Colon (tissue), 2 donors: ENCODE results near the gene SHOX.
"Not testable (repeated sequence)": the region's sequence is repeated elsewhere in the genome, so short reads cannot be mapped to it uniquely, and the experiment has no call there.

Experiments used
- FAIRE-seq: peaks from 2 replicates; lab custom pipeline; 2012; peaks lifted over from hg19 to GRCh38; lab: Jason Lieb, UNC
- donor health status: control.
- donor health status: control.

The SHOX gene

DNA sequence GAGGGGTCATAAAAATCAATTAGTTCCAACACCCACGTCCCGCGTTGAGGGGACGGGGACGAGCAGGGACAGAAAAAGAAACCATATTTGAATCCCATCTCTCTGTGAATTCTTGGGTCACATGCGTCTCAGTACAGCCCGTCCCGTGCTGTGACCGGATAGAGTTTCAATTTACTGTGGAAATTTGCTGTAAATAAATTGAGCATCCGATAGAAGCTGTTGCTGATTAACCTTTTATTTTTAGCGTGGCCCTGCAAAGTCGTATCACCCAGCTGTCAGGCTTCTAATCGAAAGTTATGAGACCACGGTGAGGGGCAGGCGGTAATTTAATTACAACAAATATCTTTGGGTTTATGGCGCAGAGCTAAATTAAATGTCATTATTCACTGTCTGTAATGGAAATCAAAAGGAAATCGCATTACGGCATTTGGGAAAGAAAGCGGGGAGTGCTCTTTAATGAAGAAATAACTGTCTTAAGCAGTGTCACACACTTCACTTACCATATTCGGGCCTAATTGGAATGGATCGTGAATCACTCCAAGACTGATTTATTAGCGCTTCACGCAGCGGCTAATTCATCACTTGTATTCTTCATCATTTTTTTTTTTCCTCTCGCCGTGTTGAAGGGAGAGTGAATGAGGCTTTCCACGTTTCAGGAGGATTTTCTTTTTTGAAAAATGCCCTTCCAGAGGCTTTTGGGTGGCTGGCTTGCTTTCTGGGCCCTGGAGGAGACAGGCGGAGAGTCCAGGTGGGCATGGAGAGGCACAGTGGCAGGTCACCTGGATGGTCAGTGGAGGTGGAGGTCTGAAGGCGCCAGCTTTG lies 7.3 kb downstream of the SHOX start:
- FAIRE-seq = no peak

- FAIRE-seq = no peak
Measured at GRCh38 chrX:638482-639131, 8.0 kb downstream of the SHOX start.

GRCh38 chrX:639151-639550 lies 8.6 kb downstream of the SHOX start:
- no peak for FAIRE-seq

DNA sequence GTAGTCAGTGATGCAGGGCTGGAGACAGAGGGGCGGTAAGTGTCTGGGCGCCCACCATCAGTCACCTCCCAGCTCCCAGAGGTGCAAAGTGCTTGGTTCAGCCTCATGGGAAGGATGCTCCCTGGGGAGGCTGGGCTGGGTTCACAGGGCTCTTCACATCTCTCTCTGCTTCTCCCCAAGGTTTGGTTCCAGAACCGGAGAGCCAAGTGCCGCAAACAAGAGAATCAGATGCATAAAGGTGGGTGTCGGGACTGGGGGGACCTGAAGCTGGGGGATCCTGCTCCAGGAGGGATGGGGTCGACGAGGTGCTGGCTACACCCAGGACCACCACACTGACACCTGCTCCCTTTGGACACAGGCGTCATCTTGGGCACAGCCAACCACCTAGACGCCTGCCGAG lies 10.1 kb downstream of the SHOX start:
- FAIRE-seq = no peak

DNA sequence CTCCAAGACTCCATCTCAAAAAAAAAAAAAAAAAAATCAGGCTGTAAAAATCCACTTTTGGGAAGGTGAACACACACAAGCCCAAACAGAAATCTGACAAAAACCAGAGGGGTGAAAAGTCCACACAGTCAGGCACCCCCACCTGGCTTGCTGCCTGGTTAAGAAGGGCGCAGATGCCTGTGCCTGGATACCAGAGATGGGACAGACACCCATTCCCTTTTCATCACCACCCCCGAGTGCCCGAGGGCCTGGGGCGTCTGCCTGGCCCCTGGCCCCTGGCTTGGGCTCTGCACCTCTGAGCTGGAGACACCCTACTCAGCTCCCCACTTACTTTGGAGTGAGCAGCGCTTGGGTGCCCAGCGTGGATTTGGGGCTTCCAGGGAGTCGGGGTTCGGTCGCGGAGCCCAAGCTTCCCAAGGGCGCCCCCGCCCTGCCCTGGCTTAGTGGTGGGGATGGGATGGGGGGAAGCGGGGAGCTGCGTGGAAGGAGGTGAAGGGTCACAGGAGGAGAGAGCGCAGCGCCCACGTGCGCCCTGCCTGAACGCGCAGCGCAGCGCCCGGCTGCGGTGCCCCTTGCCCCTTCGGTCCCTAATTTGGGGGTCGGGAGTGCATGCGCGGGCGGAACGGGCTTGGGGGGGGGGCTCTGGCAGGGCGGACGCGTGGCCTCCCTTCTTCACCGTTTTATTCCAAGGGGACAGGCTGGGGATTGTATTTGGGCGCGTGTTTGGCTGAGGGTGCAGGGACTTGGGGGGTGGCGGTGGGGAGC lies 11.3 kb downstream of the SHOX start:
- FAIRE-seq = no peak

DNA sequence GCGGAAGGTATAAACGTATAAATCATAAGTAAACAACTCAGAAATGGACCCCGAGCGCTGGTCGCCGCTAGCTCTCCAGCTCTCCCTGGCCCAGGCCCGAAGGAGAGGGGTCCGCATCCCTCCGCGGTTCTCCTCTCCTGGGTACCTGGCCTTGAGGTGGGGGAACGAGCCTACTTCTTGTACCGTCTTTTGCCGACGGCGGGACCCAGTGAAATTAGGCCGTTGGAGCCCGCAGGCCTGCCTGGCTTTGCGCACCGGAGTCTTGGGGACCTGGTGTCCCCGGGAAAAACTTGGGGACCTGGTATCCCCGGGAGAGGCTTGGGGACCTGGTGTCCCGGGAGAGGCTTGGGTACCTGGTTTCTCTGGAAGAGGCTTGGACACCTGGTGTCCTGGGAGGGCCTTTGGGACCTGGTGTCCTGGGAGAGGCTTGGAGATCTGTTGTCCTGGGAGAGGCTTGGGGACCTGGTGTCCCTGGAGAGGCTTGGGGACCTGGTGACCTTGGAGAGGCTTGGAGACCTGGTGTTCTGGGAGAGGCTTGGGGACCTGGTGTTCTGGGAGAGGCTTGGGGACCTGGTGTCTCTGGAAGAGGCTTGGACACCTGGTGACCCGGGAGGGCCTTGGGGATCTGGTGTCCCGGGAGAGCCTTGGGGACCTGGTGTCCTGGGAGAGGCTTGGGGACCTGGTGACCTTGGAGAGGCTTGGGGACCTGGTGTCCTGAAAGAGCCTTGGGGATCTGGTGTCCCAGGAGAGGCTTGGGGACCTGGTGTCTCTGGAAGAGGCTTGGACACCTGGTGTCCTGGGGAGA lies 12.0 kb downstream of the SHOX start:
- no peak for FAIRE-seq

DNA sequence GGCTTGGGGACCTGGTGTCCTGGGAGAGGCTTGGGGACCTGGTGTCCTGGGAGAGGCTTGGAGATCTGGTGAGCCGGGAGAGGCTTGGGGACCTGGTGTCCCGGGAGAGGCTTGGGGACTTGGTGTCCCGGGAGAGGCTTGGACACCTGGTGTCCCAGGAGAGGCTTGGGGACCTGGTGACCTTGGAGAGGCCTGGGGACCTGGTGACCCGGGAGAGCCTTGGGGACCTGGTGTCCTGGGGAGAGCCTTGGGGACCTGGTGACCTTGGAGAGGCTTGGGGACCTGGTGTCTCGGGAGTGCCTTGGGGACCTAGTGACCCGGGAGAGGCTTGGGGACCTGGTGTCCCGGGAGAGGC lies 12.6 kb downstream of the SHOX start:
- FAIRE-seq = no peak

- no peak for FAIRE-seq
Measured at GRCh38 chrX:643911-644303, 13.3 kb downstream of the SHOX start.

- no peak for FAIRE-seq
Measured at GRCh38 chrX:644304-645281, 14.0 kb downstream of the SHOX start.

DNA sequence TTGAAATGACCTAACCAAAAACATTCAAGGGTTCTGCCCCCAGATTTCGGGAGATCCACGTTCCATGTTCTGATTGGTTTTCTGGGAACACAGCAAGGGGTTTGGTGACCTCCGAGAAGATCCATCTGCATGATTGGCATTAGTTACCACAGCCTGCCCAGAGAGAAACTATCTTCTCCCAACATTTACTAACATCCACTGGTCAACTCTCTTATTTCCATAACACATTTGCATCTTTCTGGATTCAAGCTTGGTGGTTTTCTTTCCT lies 15.6 kb downstream of the SHOX start:
- FAIRE-seq = no peak

GRCh38 chrX:646796-647195 lies 16.2 kb downstream of the SHOX start:
- no peak for FAIRE-seq

DNA sequence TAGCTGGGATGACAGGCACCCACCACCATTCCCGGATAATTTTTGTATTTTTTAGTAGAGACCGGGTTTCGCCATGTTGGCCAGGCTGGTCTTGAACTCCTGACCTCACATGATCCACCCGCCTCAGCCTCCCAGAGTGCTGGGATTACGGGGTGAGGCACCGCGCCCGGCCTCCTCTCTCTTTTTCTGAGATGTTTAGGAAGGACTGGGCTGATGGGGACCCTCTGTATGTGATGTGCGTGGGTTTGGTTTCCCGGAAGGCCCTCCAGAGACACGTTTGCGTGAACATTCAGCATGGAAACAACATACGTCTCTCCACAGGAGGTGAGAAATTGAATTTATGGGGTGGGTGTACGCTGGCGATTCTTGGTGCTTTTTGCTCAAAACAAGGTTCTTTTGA lies 18.6 kb downstream of the SHOX start:
- FAIRE-seq = no peak

GRCh38 chrX:650324-650723 lies 19.7 kb downstream of the SHOX start:
- FAIRE-seq = no peak

GRCh38 chrX:650811-651210 lies 20.2 kb downstream of the SHOX start:
- FAIRE-seq = no peak

DNA sequence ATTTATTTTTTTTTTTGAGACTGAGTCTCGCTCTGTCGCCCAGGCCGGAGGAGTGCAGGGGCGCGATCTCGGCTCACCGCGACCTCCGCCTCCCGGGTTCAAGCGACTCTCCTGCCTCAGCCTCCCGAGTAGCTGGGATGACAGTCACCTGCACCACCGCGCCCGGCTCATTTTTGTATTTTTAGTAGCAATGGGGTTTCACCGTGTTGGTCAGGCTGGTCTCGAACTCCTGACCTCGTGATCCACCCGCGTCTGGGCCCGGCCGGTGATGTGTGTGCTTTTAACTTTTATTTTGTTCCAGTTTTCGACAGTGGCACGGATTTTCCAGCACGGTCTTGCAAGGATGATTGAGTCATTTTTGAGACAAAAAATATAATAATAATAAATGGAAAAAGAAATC lies 21.3 kb downstream of the SHOX start:
- FAIRE-seq = not testable (repeated sequence)

GRCh38 chrX:652341-652741 lies 21.8 kb downstream of the SHOX start:
- no peak for FAIRE-seq

- no peak for FAIRE-seq
Measured at GRCh38 chrX:653306-653705, 22.7 kb downstream of the SHOX start.

DNA sequence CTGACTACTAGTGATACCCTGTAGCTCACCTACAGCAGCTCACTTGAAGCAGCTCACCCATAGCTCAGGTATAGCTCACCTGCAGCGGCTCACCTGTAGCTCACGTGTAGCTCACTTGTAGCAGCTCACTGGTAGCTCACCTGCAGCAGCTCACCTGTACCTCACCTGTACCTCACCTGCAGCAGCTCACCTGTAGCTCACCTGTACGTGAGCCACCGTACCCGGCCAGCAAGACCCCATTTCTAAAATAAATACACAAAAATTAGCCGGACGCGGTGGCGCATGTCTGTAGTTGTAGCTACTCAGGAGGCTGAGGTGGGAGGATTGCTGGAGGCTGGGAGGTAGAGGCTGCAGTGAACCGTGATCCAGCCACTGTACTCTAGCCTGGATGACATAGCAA lies 30.6 kb downstream of the SHOX start:
- FAIRE-seq = no peak

GRCh38 chrX:662126-662525 lies 31.5 kb downstream of the SHOX start:
- FAIRE-seq = no peak

DNA sequence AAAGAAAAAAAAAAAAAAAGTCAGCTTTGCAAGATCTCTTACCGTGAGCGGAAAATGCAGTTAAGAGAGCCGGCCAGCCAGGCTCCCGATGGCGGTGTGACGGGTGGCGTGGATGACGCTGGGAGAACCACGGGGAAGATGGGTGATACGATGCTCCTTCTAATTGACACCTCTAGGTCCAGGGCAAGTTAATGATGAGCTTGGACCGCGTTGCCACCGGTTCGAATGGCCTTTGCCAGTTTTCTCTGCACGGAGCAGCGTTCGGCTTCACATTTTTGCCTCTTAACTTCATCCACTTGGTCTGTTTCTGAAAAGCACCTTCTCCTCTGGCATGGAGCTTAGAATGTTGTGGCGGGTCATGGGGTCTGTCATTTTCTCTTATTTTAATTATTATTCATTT lies 33.2 kb downstream of the SHOX start:
- FAIRE-seq = no peak
